KMS-11 (cell line): ENCODE data around the gene KIAA1958.

Source experiments
- H2AFZ ChIP-seq: fragments of 200-600 bp; sonication (generic); 2 replicates; pipeline ENCODE4 v1.6.1; 2016; ENCODE audit warnings: antibody characterized with exemption, mixed run types, low read depth
- H3K27ac ChIP-seq: fragments of 200-600 bp; sonication (generic); 2 replicates; pipeline ENCODE4 v1.6.1; 2016; ENCODE audit warnings: mild to moderate bottlenecking, mixed run types
- H3K27me3 ChIP-seq: fragments of 200-600 bp; sonication (generic); 2 replicates; pipeline ENCODE4 v1.6.1; 2017; ENCODE audit warnings: mild to moderate bottlenecking, low read depth, mixed run types, moderate library complexity; ENCODE audit not compliant: insufficient read depth
- H3K36me3 ChIP-seq: fragments of 200-600 bp; sonication (generic); 2 replicates; pipeline ENCODE4 v1.6.1; 2017; ENCODE audit warnings: mild to moderate bottlenecking, mixed run types; ENCODE audit not compliant: insufficient read depth
- H3K4me1 ChIP-seq: fragments of 200-600 bp; sonication (generic); 2 replicates; pipeline ENCODE4 v1.6.1; 2016; ENCODE audit warnings: mild to moderate bottlenecking, low read depth, mixed run types; ENCODE audit not compliant: poor library complexity, severe bottlenecking
- H3K4me2 ChIP-seq: fragments of 200-600 bp; sonication (generic); 2 replicates; pipeline ENCODE4 v1.7.0; 2016; ENCODE audit warnings: mild to moderate bottlenecking, mixed run types
- H3K4me3 ChIP-seq: fragments of 200-600 bp; sonication (generic); IDR thresholded peaks from 2 replicates; pipeline ENCODE4 v1.6.1; 2017; ENCODE audit warnings: low read depth, low read length, mixed read lengths; ENCODE audit not compliant: insufficient read depth
- H3K79me2 ChIP-seq: fragments of 200-600 bp; sonication (generic); 2 replicates; pipeline ENCODE4 v1.6.1; 2016; ENCODE audit warnings: low read depth, mixed run types; ENCODE audit not compliant: insufficient read depth
- H3K9ac ChIP-seq: fragments of 200-600 bp; sonication (generic); 2 replicates; pipeline ENCODE4 v1.6.1; 2016; ENCODE audit warnings: mild to moderate bottlenecking, mixed run types
- H4K20me1 ChIP-seq: fragments of 200-600 bp; sonication (generic); 2 replicates; pipeline ENCODE4 v1.6.1; 2016; ENCODE audit warnings: mild to moderate bottlenecking, mixed run types; ENCODE audit not compliant: insufficient read depth
- TF ChIP-seq, protein P1 (sequence below): fragments of 200-600 bp; sonication (generic); conservative IDR thresholded peaks from 2 replicates; pipeline ENCODE4 v1.6.1; 2017; ENCODE audit warnings: low read depth, mild to moderate bottlenecking, antibody characterized with exemption, low read length, moderate library complexity, mixed read lengths

Gene KIAA1958

DNA sequence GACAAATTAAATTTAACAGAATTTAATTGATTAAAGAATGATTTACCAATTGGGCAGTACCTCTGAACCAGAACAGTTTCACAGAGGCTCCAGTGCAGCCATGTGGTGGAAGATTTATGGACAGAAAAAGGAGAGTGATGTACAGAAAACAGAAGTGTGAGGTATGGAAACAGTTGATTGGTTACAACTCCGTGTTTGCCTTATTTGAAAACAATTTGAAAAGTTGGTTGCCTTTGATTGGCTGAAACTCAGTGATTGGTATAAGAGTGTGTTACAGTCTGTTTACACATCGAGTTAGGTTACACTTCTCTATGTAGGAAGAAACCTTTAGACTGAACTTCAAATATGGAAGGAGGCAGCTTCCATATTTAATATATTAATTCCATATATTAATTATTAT is 30.1 kb downstream of the KIAA1958 start:
- Histone ChIP-seq H3K9ac (no peak overlapping the region), H4K20me1 (no peaks in the 10 kb centered on the region), H3K79me2 (no peaks in the 10 kb centered on the region), H3K27me3 (no peaks in the 10 kb centered on the region), H2AFZ (no peak overlapping the region), H3K27ac (no peak overlapping the region), H3K4me2 (no peak overlapping the region), H3K4me3 (no peak overlapping the region), H3K36me3 (no peaks in the 10 kb centered on the region), H3K4me1 (peaks cover 9% of the 10 kb centered on the region)
- TF ChIP-seq, protein P1, sequence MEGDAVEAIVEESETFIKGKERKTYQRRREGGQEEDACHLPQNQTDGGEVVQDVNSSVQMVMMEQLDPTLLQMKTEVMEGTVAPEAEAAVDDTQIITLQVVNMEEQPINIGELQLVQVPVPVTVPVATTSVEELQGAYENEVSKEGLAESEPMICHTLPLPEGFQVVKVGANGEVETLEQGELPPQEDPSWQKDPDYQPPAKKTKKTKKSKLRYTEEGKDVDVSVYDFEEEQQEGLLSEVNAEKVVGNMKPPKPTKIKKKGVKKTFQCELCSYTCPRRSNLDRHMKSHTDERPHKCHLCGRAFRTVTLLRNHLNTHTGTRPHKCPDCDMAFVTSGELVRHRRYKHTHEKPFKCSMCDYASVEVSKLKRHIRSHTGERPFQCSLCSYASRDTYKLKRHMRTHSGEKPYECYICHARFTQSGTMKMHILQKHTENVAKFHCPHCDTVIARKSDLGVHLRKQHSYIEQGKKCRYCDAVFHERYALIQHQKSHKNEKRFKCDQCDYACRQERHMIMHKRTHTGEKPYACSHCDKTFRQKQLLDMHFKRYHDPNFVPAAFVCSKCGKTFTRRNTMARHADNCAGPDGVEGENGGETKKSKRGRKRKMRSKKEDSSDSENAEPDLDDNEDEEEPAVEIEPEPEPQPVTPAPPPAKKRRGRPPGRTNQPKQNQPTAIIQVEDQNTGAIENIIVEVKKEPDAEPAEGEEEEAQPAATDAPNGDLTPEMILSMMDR = no peak

DNA sequence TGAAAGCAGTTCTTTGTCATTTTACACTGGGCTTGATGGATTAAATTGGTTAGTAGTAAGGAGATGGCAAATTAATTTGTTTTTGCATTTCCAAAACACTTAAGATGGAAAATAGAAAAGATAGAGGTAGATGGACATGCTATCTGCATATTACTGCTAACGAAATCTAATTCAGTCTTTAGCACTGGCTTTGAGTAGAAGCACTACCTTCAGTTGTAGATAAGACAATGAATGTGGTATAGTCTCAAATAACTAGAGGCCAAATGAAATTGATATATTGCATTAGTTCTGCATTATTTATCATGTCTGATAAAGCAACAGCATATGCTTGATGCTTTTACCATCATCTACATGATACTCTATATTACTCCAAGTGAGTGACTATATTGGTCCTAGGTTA is 33.4 kb downstream of the KIAA1958 start:
- Histone ChIP-seq H3K27me3 (no peaks in the 10 kb centered on the region), H3K79me2 (no peaks in the 10 kb centered on the region)

DNA sequence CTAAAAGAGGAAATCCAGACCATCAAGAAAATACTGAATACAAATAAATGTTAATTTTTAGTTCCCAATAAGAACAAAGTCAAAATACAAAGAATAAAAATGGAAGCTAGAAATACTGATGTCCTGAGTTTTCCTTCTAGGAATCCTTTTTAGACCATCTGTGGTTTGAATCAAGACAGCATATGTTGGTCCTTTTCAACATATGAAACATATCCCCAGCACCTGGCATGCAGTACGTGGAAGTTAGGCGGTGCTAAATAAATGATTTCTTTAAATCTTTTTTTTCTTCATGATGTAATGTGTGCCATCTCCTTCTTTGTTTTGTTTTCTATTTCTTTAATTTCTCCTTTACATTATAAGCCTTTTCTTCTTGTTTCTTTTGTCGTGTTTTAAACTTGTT is 34.0 kb downstream of the KIAA1958 start:
- Histone ChIP-seq H4K20me1 (no peaks in the 10 kb centered on the region), H2AFZ (no peak overlapping the region), H3K27me3 (no peaks in the 10 kb centered on the region), H3K4me3 (no peak overlapping the region), H3K36me3 (no peaks in the 10 kb centered on the region), H3K27ac (no peak overlapping the region), H3K4me2 (no peak overlapping the region), H3K9ac (no peak overlapping the region), H3K79me2 (no peaks in the 10 kb centered on the region), H3K4me1 (peaks cover 9% of the 10 kb centered on the region)
- TF ChIP-seq, protein P1 = no peak

More for the DNA sequence above, 33.4 kb downstream of the KIAA1958 start:
- TF ChIP-seq, protein P1 = no peak
- H3K4me1 ChIP-seq = peaks cover 9% of the 10 kb centered on the region
- no peaks in the 10 kb centered on the region for H4K20me1 ChIP-seq
- no peak overlapping the region for H3K27ac ChIP-seq
- H3K4me2 ChIP-seq = no peak overlapping the region
- H3K9ac ChIP-seq = no peak overlapping the region
- no peaks in the 10 kb centered on the region for H3K36me3 ChIP-seq
- no peak overlapping the region for H2AFZ ChIP-seq
- H3K4me3 ChIP-seq = no peak overlapping the region

DNA sequence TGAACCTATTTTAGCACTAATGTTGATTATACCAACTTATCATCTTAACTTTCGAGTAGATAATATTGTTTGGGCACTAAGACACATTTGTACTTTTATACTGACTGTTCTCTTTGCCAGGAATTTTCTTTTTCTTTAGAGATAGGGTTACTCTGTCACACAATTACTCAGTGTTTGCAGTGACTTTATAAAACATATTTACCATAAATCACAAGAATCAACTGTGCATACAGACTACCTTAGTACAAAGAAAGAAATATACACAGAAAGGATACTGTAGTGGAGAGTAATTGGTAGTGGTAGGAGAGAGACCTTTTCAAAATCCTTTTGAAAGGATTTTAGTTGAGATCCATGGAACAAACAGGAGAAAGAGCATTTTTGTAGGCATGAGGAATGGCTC is 40.3 kb downstream of the KIAA1958 start:
- no peaks in the 10 kb centered on the region for H3K27me3 ChIP-seq
- H4K20me1 ChIP-seq = no peaks in the 10 kb centered on the region
- no peak overlapping the region for H2AFZ ChIP-seq
- no peak overlapping the region for H3K9ac ChIP-seq
- TF ChIP-seq, protein P1 = no peak
- no peak overlapping the region for H3K4me2 ChIP-seq
- no peaks in the 10 kb centered on the region for H3K79me2 ChIP-seq
- H3K36me3 ChIP-seq = no peaks in the 10 kb centered on the region
- H3K4me1 ChIP-seq = no peaks in the 10 kb centered on the region
- no peak overlapping the region for H3K4me3 ChIP-seq
- H3K27ac ChIP-seq = no peak overlapping the region
